Glomerular endothelial cell (primary cell): ENCODE data around the gene STX8. TPM values are rescaled to one million over a fixed set of nuclear protein-coding genes. Genes with fewer than 3 reads are reported as not detected.
"Not testable (repeated sequence)": the region's sequence is repeated elsewhere in the genome, so short reads cannot be mapped to it uniquely, and the experiment has no call there.

Experiments
- DNase-seq: peaks from one replicate; pipeline ENCODE4 v3.0.0-alpha.2; 2011; ENCODE audit warnings: low read depth, low spot score; ENCODE audit errors: extremely low read depth
- total RNA-seq: library from RNA; depleted of rRNA; stranded (reverse); fragments of >200 nt; gene quantifications from 2 replicates; pipeline ENCODE4 v1.2.3, GENCODE V29; 2015

Gene STX8
- total RNA-seq, 1 donor from 2014 or later, result 81.6 TPM

- no peak for DNase-seq
These were observed 18.4 kb downstream of the STX8 start for GRCh38 chr17:9557161-9557755.

DNA sequence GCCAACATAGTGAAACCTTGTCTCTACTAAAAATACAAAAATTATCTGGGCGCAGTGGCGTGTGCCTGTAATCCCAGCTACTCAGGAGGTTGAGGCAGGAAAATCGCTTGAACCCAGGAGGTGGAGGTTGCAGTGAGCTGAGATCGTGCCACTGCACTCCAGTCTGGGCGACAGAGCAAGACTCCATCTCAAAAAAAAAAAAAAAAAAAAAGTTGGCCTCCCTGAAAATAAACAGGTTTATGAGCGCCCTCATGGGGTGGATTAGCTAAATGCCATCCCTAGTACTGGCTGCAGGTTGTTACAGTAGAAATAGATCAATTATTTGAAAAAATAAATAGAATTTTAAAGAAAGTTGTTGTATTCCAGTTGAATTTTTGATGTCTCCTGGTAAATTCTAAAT, 20.9 kb downstream of the STX8 start:
- not testable (repeated sequence) for DNase-seq

DNA sequence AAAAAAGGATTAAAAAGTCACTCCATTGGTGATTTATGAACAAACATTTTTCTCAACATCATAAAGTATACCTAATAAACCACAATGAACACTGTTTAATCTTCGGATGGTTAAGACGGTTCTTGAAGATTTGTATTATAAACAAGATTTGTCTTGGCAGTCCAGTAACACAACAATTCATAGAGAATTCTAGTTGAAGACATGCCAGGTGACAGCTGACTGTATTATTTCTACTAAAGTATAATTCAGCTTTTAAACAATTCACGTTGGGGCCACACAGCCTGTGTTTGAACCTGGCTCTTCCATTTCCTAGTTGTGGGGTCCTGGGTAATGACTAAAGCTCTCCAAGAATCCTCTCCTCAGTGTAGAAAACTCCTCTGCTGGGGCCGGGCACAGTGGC, 22.0 kb downstream of the STX8 start:
- no peak for DNase-seq

DNA sequence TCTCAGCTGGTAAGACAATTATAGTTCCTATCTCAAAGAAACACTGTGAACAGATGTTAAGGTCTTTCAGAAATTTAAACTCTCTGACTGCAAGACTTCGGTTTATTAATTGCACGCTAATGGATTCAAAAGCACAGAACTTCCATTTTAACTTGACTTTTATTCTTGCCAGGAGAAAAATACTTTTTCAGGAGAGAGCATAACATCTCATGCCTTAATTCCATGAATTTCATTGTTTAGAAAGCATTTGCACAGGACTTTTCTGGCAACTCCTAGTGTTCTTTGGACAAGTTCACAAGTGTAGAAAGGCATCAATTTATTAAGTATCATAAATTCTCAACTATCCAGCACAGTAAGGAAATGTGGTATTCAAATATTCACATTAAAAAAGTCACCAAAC, 22.4 kb downstream of the STX8 start:
- no peak for DNase-seq

GRCh38 chr17:9549215-9549614, 26.4 kb downstream of the STX8 start:
- DNase-seq, result no peak

DNA sequence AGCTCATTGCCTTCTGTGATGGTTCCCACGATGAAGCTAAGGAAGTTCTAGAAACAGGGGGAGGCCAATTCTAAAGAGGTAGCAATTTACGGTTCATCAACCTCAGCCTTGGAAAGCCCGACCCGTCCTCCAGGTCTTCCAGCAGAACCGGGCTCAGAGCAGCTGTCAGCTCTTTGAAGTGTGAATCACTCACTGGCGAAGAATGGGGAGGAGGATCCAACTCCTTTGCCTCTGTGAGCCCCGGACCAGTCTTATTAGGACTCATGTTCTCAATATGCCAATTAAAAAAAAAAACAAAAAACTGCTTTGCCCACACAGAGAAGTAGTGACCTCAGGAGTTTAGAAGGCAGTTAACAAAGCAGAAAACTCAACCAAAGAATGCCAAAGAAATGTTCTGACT, 31.4 kb downstream of the STX8 start:
- DNase-seq, result no peak

DNA sequence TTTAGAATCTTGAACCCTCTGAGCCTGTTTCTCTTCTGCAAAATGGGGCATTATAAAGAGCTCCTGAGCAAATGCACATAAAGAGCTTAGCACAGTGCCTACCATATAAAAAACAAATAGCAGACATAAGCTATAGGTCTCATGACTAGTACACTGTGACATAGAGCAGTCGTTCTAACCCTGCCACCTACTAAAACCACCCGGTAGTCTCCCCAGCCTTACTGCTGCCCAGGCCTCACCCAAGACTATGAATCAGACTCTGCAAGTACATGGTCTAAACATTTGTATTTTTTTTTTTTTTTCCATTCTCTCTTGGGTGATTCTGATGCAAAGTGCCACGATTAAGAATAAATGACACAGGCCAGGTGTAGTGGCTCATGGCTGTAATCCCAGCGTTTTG, 33.9 kb downstream of the STX8 start:
- no peak for DNase-seq

DNA sequence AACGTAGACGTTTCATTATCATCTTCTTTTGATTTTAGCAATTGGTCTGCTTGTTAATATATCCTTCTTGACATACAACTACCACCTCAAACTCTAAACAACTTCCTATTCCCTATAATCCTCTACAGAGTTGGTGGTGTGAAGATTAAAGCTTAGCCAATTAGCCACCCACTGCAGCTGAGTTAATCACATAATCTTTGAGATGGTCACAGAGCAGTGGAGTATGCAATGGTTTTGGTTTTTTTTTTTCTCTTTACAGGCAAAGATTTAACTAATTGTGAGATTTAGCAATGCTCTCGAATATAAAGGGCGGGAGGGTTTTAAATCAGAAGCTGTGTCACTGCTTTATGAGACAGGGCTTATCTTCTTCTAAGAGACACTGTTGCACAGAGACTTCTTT, 37.0 kb downstream of the STX8 start:
- DNase-seq, result no peak

DNA sequence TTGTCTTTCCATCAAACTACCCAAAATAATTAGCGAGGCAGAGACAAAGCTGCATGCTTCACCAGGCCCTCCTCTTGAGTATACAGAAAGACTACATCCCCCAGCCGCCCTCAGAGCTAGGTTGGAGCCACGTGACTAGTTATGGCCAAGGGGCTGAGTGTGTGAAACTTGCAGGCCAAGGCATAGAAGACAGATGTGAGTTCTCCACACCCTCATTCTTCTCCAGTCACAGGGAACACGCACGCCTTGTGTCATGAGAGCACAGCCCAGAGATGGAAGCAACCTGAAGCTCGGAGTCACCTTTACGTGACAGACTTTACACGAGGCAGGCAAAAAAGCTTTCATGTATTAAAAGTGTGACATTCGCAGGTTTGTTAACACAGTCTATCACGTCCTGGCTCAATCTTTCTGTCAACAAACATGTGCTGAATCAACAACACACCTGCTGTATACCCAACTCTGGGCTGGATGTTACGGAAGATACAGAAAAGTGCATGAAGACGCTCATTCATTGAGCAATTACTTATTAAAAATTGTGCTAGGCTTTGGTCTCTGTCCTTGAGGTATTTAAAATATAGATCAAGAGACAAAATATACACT, 38.3 kb downstream of the STX8 start:
- DNase-seq, result no peak

GRCh38 chr17:9536061-9536460, 39.6 kb downstream of the STX8 start:
- no peak for DNase-seq

DNA sequence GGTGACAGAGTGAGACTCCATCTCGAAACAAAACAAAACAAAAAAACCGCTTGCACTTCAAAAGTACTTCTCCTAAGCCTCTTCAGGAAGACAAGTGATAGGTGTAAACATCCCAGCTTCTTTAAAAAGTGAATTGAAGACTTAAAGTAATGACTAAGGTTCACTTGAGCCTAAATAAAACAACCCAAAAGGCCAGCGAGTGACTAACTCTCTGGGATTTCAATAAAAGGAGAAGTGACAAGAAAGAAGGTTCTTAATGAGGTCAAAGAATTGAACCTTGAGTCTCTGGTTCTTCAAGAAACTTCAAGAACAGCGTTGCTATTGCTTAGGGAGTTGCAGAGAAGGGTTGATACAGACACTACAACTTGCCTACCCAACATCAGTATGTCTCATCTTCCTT, 42.2 kb downstream of the STX8 start:
- DNase-seq, result no peak

- no peak for DNase-seq
These were observed 42.9 kb downstream of the STX8 start for GRCh38 chr17:9532715-9533114.

- no peak for DNase-seq
These were observed 44.6 kb downstream of the STX8 start for GRCh38 chr17:9531034-9531433.

DNA sequence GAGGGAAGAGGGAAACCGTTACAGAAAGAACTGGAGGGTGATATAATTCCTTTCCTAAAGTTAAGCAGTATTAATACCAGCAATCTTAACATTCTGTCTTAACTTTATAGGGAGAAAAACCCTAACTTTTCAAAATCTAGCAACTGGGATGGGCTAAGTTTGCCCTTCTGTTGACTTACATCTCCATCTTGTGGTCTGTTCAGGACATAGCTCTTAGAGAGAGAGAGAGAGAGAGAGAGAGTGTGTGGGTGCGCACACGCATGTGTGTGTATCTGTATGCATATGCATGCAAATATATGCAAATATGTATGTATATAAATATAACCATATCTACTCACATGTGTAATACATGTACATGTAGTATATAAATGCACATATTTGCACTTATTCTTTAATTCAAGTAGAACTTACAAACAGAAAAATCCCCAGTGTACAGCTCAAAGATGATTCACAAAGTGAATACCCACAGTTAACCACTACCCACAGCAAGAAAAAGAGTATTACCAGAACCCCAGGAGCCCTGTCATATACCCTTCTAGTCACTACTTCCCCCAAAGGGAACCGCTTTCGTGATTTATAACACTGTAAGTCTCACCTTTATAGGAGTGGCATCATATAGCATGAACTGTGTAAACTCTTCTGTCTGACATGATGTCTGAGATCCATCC, 46.5 kb downstream of the STX8 start:
- no peak for DNase-seq

- no peak for DNase-seq
These were observed 47.8 kb downstream of the STX8 start for GRCh38 chr17:9527788-9528187.

- peak; percentile 45 for DNase-seq
These were observed 53.5 kb downstream of the STX8 start for GRCh38 chr17:9522074-9522473.

DNA sequence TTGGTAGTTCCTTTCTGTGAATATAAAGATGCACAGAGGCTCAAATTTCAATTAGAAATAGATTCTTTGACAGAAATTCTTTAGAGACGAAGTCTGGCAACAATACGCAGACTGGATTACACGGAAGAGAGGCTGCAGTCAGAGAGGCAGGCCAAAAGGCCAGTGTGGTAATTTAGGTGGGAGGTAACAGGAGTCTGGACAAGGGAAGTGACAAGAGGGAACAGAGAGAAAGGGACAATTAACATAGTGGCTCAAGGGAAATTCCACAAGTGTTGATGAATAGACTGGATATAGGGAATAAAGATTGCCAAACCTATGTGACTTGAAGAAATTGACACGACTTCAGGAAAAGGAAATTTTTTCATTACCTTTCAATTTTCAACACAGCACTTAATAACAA, 54.6 kb downstream of the STX8 start:
- DNase-seq, result no peak

- no peak for DNase-seq
These were observed 55.0 kb downstream of the STX8 start for GRCh38 chr17:9520649-9521048.

DNA sequence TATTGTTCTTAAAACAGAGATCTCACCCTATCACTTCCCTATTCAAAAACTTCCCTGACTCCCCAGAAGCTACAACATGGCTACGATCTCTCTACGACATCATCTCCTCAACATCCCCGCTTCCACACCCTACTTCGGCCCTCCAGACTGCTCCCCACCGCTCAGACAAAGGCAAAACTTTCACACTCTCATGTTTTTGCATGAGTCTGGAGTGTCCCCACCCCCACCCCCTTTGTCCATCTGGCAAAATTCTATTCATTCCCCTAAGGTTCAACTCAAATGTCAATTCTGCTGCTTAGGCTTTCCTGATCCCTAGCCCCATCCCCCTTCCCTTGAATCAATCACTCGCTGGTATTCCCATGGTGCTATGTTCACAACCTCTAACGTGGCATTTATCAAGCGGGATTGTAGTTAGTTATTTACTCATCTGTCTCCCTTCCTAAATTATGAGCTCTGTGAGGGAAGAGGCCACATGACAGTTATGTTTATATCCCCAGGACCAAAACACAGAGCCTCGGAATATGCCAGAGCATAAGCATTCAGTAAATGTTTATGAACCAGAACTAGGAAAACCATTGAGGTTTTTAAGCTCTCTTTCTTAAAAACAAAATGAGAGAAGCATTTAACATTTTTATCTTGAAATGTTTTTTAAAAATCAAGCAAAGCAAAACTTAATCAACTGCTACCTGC, 55.9 kb downstream of the STX8 start:
- no peak for DNase-seq

DNA sequence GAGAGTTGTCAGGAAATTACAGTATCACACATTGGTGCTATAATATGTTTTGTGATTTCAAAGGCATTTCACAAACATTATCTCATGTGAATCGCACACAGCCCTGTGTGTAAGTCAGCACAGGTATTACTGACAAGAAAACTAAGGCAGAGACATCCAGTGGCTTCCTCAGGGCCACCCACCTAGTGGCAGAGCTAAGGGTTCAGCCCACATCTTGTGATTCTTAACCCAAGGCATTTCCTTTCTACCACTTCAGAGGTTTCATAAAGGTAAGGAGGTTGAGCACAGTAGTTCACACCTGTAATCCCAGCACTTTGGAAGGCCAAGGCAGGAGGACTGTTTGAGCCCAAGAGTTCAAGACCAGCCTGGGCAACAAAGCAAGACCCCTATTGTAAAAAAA, 58.2 kb downstream of the STX8 start:
- no peak for DNase-seq

DNA sequence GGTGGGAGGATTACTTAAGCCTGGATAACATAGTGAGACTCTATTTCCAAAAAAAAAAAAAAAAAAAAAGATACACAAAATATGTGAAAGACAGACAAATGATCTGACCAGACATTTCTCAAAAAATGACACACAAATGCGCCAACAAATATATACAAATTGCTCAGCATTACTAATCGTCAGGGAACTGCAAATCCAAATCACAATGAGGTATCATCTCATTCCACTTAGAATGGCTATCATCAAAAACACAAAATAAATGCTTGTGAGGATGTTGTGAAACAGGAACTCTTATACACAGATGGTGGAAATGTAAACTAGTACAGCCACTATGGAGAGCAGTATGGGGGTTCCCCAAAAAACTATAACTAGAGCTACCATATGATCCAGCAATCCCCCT, 62.4 kb downstream of the STX8 start:
- DNase-seq, result no peak
